Hepatic stellate cell (primary cell): Measurements from ENCODE around the gene MYOCD.

ENCODE experiments used
- DNase-seq: peaks from one replicate; pipeline ENCODE4 v3.0.0; 2011; ENCODE audit warnings: low spot score

MYOCD gene

GRCh38 chr17:12765548-12765947, 99.9 kb downstream of the MYOCD start:
- DNase-seq: peak; percentile 76

DNA sequence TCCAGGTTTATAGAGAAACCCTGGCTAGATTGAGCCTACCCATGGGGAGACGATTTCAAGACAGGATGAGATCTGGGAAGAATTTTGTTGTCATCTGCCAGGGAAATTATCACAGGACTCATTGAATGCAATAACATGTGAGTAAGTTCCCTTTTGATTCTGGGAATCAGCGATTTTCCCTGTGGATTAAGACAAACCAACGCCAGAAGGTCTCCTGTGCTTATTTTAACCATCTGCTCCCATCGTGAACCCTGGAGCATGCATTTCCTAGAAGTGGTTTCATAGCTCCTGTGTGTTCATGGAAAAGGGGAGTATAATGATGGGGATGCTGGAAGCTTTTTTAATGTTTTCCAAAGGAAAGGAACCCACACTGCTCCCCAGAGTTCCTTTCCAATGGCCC, 102.6 kb downstream of the MYOCD start:
- DNase-seq: no peak

DNA sequence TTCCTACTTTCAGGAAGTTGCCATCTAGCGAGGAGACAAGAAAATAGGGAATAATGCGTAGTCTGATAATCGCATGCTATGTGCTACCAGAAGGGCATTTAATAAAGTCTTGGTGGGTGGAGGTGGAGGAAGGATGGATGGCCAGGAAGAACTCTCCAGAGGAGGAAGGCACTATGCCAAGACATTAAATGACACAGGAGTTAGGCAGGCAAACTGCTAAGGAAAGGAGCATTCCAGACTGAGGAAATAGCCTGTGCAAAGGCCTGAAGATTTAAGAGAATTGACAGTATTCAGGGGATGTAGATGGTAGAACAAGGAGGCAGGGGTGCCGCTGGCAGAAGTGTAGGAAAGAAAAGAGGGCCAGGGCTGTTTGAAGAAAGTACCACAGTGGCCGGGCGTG, 104.3 kb downstream of the MYOCD start:
- no peak for DNase-seq

GRCh38 chr17:12773153-12773552, 107.5 kb downstream of the MYOCD start:
- DNase-seq: no peak

DNA sequence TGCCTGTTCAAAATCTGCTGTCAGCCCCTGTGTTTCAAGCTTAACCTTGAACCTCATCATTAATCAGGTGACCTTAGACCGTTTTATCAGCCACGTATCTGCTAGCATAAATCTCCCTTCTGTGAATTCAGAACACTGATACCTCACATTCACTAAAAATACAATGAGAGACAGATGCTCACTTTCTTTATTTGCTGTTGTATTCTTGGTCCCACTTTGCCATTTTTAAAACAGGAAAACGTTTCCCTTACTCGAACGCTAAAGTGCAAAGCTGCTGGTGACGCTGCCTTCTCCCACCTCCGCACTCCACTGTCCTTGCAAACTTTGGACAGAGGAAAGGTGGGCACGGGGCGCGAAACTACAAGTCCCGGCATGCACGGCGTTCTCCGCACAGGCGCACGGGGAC, 123.4 kb downstream of the MYOCD start:
- no peak for DNase-seq

- DNase-seq: peak; percentile 78
These were observed 124.0 kb downstream of the MYOCD start, which contains the start of gene ARHGAP44 for GRCh38 chr17:12789481-12790248. TSS of gene ARHGAP44 (plus strand) at chr17:12789498. CDS start at chr17:12789839, 341 bp downstream.

- DNase-seq: no peak
These were observed 124.8 kb downstream of the MYOCD start for GRCh38 chr17:12790249-12791106.

DNA sequence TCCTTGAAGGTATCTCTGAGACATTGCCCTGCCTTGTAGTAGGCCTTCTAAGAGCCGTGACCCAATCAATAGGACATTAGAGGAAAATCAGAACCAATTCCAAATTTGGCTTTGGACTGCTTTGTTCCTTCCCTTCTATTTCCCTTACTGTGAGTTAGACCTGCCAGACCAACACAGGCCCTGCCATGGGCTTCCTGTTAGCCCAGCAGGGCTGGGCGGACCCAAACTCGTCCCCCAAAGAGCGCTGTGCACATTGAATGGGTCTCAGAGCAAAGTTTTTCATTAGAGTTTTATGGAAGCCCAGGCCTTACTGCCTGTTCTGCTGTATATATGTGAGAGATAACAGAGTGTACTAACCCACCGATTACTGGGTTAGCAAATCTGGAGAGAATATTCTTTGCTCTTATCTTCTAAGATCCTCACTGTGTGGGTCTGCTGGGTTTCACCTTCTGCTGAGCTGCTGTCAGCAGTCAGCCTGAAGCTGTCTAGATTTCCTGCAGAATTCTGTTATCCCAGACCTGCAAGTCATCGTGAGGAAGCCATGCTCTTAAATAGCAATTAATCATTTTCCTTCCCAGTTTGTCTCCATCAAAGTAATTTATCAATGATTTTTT, 129.3 kb downstream of the MYOCD start:
- DNase-seq: no peak

DNA sequence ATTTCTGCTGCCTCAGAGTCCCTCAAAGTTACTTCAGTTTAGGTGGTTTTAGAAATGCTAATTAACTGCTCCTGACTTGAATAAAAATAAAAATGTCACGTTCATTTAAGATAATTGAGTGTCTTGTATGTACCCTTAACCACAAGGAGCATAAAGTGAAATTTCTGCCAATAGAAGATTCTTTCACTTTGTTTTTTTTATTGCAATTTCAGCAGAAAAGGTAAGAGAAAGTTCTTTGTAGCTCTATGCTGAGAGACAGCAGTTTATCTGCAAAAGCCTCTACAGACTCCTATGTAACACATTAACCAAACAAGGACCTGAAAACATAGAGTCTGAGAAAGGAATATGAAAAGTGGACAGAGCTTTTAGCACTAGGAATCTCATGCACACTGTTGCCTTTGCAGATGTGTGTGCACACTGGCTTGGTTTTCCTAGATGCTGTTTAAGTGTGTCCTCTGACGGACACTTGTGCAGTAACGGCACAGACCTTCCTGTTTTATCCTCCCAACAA, 135.2 kb downstream of the MYOCD start:
- no peak for DNase-seq

DNA sequence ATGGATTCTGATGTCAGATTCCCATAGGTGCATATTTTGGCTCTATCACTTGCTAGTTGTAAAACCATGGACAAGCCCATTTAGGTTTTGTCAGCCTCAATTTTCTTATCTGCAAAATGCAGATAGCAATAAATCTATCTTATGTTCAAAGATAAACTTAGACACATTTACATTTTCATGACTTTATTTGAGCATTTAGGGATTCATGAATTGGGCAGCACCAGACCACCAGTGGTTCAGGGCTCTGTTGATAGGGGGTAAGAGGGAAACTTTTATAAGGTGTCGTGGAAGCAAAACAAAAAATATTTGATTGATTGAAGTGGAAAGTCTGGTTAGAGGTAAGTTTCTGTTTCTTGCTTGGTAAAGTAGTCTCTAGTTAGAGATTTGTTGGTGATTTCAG, 140.9 kb downstream of the MYOCD start:
- no peak for DNase-seq

DNA sequence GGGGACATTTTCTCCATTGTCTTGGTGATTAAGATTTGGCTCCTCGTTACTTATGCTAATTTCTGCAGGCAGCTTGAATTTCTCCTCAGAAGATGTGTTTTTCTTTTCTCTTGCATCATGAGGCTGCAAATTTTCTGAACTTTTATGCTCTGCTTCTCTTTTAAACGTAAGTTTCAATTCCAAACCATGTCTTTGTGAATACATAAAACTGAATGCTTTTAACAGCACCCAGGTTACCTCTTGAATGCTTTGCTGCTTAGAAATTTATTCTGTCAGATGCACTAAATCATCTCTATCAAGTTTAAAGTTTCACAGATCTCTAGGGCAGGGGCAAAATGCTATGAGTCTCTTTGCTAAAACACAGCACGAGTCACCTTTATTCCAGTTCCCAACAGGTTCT, 143.0 kb downstream of the MYOCD start:
- no peak for DNase-seq

DNA sequence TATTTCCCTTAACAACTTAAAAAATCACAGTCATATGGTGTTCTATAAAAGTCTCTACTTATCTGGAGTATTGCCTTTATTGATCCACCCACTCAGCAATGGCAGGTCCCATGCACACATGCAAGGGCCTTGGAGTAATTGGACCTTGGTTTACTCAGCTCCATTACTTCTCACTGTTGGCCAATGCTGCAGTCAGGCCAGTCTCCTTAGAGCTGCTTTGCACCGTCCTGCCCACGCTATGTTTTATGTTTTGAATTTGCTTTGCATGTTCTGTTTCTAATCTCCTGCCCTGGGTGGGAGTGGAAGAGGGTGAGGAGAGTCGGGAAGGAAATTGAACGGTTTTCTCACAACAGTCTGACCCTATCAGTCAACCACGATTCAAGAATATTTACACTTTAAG, 147.2 kb downstream of the MYOCD start:
- DNase-seq: no peak

DNA sequence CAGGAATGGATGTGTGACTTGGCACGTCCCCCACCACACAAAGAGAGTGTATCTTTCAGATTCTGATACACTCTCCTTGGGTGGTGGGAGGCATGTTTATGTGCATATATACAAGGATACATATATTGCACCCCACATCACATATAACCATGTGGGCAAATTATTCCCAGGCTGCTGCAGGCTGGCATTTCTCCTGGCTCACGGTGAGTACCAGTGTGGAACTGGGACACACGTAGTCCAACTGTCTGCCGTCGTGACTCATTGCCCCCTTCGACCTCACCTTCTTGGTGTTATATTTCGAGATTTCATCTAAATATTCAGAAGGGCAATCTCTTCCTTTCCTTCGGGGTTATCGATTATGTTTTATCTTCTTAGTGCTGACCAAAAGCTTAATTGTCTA, 148.0 kb downstream of the MYOCD start:
- DNase-seq: no peak

- no peak for DNase-seq
These were observed 149.0 kb downstream of the MYOCD start for GRCh38 chr17:12814718-12815117.

DNA sequence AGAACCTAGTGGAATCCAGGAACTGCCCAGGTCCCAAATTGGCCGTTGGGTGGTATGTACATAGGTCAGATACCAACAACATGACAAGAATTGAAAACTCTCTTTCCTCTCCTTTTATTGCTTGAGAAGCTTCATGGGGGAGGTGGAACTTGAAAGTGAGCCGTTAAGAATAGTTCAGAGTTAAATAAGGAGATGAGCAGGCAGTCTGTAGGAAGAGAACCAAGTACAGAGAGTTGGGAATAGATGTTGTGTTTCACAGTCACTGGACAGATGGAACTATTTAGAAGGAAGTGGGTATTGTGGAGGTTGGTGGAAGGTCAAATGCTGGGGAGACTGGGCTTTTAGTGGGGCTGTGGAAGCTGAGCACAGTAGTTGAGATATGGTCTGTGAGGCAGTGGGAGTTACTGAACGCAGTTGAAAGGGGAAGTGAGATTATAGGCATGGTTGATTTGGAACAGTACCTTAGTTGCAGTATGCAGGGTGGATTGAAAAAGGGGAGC, 150.0 kb downstream of the MYOCD start:
- DNase-seq: no peak
